ENCODE data around the gene OR10V1. TPM values are rescaled to one million over a fixed set of nuclear protein-coding genes. Genes with fewer than 3 reads are reported as not detected.
A peak's percentile ranks its signal among the peaks of the same experiment; 100 is the strongest.

OR10V1 gene
- total and polyA plus RNA-seq, 9 of the 15 experiments (the other 6 are each of a cell fraction or from before 2014, with no cell fraction given) = not detected

- no peak overlapping the region for H3K27ac ChIP-seq (ENCODE audit: extremely low read depth, low read depth, low read length)
- POLR2A ChIA-PET = interaction anchor here (0.6 kb wide), 2 partner anchors 51 to 498 kb away, joined by 3 read pairs; no protein-coding TSS in a partner anchor
- H4K20me1 ChIP-seq (replicated peaks; ENCODE audit: control insufficient read depth, insufficient read depth, low read length) = no peaks in the 10 kb centered on the region
- in situ Hi-C loops (cut with MboI) (no loop called here), intact Hi-C loops (cut with micrococcal nuclease) (loop anchor here (5.0 kb wide), 1 partner anchor 45 kb away; no protein-coding TSS in a partner anchor)
- no peak overlapping the region for H3K4me3 ChIP-seq
- DNase-seq (ENCODE audit: extremely low read depth in 1 of 4, low spot score in 3 of 4) (no peak), FAIRE-seq (no peak), ATAC-seq (no peak; the same call in 2 of the 3 replicates)
- no peak overlapping the region for H2AFZ ChIP-seq (ENCODE audit: low read depth, low read length)
- no peaks in the 10 kb centered on the region for H3K9me1 ChIP-seq (ENCODE audit: control insufficient read depth, insufficient read depth, low read length)
- H3K27me3 ChIP-seq (ENCODE audit: control insufficient read depth in 2 of 2, insufficient read depth in 2 of 2, low read length in 2 of 2) = no peaks in the 10 kb centered on the region
- WGBS (ENCODE audit: insufficient coverage, low coverage, missing lambda C conversion rate) = 23% methylated on average over 1 of the region's 1 CpG
- CTCF ChIA-PET (ENCODE audit: low intra/inter-chr PET ratio) = no interaction called here
- H3K4me1 ChIP-seq (replicated peaks in 1 of 2; ENCODE audit: control insufficient read depth in 2 of 2, insufficient read depth in 2 of 2, low read length in 2 of 2) = peaks cover 0 to 15% of the 10 kb centered on the region in 2 experiments; a peak in 3 of 5 replicates
- TF ChIP-seq U2AF1 (optimal IDR thresholded peaks at IDR 0.05; ENCODE audit: low read depth, low read length) (no peak), KDM2B (CRISPR knock-in tag; IDR thresholded peaks at IDR 0.05) (no peak)
- no peaks in the 10 kb centered on the region for H3K79me2 ChIP-seq (ENCODE audit: control insufficient read depth, insufficient read depth, low read length)
- no peak overlapping the region for H3K4me2 ChIP-seq (ENCODE audit: insufficient read depth, low read length)
- H3K36me3 ChIP-seq (ENCODE audit: control insufficient read depth, insufficient read depth, low read length) = no peaks in the 10 kb centered on the region
- H3K9ac ChIP-seq (ENCODE audit: insufficient read depth in 1 of 2, low read depth in 2 of 2, low read length in 2 of 2) = no peak overlapping the region
- no TSS peak for BruUV-seq (replicated peaks)
- H3K9me3 ChIP-seq (replicated peaks; ENCODE audit: control insufficient read depth, insufficient read depth, low read depth, low read length) = no peaks in the 10 kb centered on the region; the same call in 1 of the 2 replicates
Measured at GRCh38 chr11:59707371-59707770, 6.3 kb downstream of the OR10V1 start.

GRCh38 chr11:59706518-59707285 is 6.9 kb downstream of the OR10V1 start:
- intact Hi-C loops (cut with micrococcal nuclease) (loop anchor here (5.0 kb wide), 1 partner anchor 46 kb away; no protein-coding TSS in a partner anchor), in situ Hi-C loops (cut with MboI) (no loop called here)
- DNase-seq (ENCODE audit: extremely low read depth in 1 of 4, low spot score in 3 of 4) = peak; percentile 48 to 91 (median 62)
- no peaks in the 10 kb centered on the region for H3K9me1 ChIP-seq (ENCODE audit: control insufficient read depth, insufficient read depth, low read length)
- WGBS (ENCODE audit: insufficient coverage, low coverage, missing lambda C conversion rate) = under 1% methylated on average over 5 of the region's 5 CpGs
- peak; percentile 89 for ATAC-seq
- no peak overlapping the region for H3K4me3 ChIP-seq
- H3K36me3 ChIP-seq (ENCODE audit: control insufficient read depth, insufficient read depth, low read length) = no peaks in the 10 kb centered on the region
- no peaks in the 10 kb centered on the region for H3K79me2 ChIP-seq (ENCODE audit: control insufficient read depth, insufficient read depth, low read length)
- H3K9me3 ChIP-seq (replicated peaks; ENCODE audit: control insufficient read depth, insufficient read depth, low read depth, low read length) = no peaks in the 10 kb centered on the region; the same call in 1 of the 2 replicates
- peak; percentile 93 for FAIRE-seq
- no TSS peak for BruUV-seq (replicated peaks)
- CTCF ChIA-PET (ENCODE audit: low intra/inter-chr PET ratio) = no interaction called here
- H3K27ac ChIP-seq (ENCODE audit: extremely low read depth, low read depth, low read length) = peak overlapping the region; percentile 46; the same call in 1 of the 3 replicates
- peaks cover 0 to 15% of the 10 kb centered on the region in 2 experiments; a peak in 3 of 5 replicates for H3K4me1 ChIP-seq (replicated peaks in 1 of 2; ENCODE audit: control insufficient read depth in 2 of 2, insufficient read depth in 2 of 2, low read length in 2 of 2)
- no peaks in the 10 kb centered on the region for H4K20me1 ChIP-seq (replicated peaks; ENCODE audit: control insufficient read depth, insufficient read depth, low read length)
- H2AFZ ChIP-seq (ENCODE audit: low read depth, low read length) = no peak overlapping the region
- no peak overlapping the region; the same call in 1 of the 2 replicates for H3K4me2 ChIP-seq (ENCODE audit: insufficient read depth, low read length)
- POLR2A ChIA-PET = interaction anchor here (0.6 kb wide), 2 partner anchors 52 to 497 kb away, joined by 3 read pairs; no protein-coding TSS in a partner anchor
- no peak overlapping the region for H3K9ac ChIP-seq (ENCODE audit: insufficient read depth in 1 of 2, low read depth in 2 of 2, low read length in 2 of 2)
- H3K27me3 ChIP-seq (ENCODE audit: control insufficient read depth in 2 of 2, insufficient read depth in 2 of 2, low read length in 2 of 2) = no peaks in the 10 kb centered on the region
- no peak for TF ChIP-seq MCM7 (IDR thresholded peaks at IDR 0.05)
- TF ChIP-seq ELF4 (CRISPR knock-in tag; IDR thresholded peaks at IDR 0.05) = peak; percentile 93
- no peak for TF ChIP-seq CCAR2 (IDR thresholded peaks at IDR 0.05; ENCODE audit: low read depth, low read length)
- TF ChIP-seq CREB1 (IDR thresholded peaks at IDR 0.05) = peak; percentile 61; the same call in 1 of the 2 replicates
- TF ChIP-seq CREB1 (CRISPR knock-in tag; IDR thresholded peaks at IDR 0.05) = no peak
- TF ChIP-seq MAX (CRISPR knock-in tag; IDR thresholded peaks at IDR 0.05) = peak; percentile 49
- TF ChIP-seq DACH1 (IDR thresholded peaks at IDR 0.05; ENCODE audit: partially characterized antibody) = peak; percentile 43
- TF ChIP-seq ZNF23 (CRISPR knock-in tag; IDR thresholded peaks at IDR 0.05) = peak; percentile 64; the same call in 1 of the 2 replicates
- peak; percentile 75 for TF ChIP-seq CXXC5 (CRISPR knock-in tag; IDR thresholded peaks at IDR 0.05)
- TF ChIP-seq ZFP36 (IDR thresholded peaks at IDR 0.05; ENCODE audit: low read depth, low read length, partially characterized antibody) = peak; percentile 19
- peak; percentile 42; the same call in 1 of the 2 replicates for TF ChIP-seq MYC (IDR thresholded peaks at IDR 0.05; ENCODE audit: low read depth, low read length)
- TF ChIP-seq MYC (CRISPR knock-in tag; IDR thresholded peaks at IDR 0.05; ENCODE audit: borderline replicate concordance, low read depth) = no peak
- no peak for TF ChIP-seq RB1 (IDR thresholded peaks at IDR 0.05; ENCODE audit: low read depth)
- peak; percentile 56; the same call in 1 of the 2 replicates for TF ChIP-seq SP1 (CRISPR knock-in tag; IDR thresholded peaks at IDR 0.05)
- no peak for TF ChIP-seq ZFX (CRISPR knock-in tag; IDR thresholded peaks at IDR 0.05)
- peak; percentile 99 for TF ChIP-seq SMARCA4 (IDR thresholded peaks at IDR 0.05)
